B cell (primary cell): ENCODE measurements around the gene DDB1.

Source experiments
- CTCF ChIP-seq: fragments of 200-600 bp; IDR thresholded peaks from one replicate; pipeline ENCODE4 v1.8.0; 2022; ENCODE audit warnings: antibody characterized with exemption, mild to moderate bottlenecking
- EZH2 ChIP-seq: IDR thresholded peaks from 2 replicates; pipeline ENCODE4 v1.6.1; 2012; ENCODE audit warnings: borderline replicate concordance, low read depth, mild to moderate bottlenecking, moderate library complexity, low read length; ENCODE audit not compliant: insufficient read depth, poor library complexity, severe bottlenecking

- no peak for TF ChIP-seq CTCF
- no peak for TF ChIP-seq EZH2
Measured at GRCh38 chr11:61370349-61371005, 37.6 kb upstream of the DDB1 start.
